Measurements from ENCODE around the gene UBE2E1.

UBE2E1 gene

DNA sequence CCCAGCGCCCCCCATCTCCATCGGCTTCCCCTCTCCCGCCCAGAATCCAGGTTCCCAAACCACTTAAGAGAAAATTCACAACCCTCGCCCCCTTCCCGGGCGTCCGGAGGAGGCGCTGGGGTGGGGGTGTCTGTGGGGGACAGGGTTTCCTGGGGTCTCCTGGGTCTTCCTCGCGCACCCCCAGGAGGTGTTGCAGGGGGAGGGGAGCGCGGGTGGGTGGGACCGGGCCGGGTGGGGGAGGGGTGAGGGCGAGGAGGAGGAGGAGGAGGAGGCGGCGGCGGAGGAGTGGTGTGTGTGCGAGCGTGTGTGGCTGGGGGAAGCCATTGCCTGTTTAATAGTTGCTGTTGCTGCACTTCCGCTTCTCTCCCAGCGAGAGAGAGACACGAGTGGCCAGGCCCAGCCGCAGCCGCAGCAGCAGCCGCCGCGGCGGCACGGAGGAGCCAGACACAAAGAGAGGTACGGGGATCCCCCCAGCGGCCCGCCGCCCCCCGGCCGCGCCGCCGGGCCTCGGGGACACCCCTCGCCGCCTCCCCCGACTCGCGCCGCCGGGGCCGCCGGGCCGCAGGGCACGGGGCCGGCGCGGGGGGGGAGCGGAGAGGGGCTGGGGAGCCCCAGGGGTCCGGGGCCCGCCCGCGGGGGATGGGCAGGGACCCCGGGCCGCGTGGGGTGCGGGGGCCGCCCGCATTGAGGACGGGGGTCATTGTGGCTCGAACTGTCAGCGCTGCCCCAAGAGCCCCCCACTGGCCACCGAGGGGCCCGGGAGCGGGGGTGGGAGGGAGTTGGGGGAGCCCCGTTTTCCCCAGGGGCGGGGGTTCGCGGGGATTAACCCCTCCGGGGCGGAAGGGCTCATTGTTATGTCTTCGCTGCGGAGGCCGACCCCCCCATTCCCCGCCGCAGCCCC lies at the start of gene UBE2E1:
Gene UBE2E1, plus strand, starts transcription at position 323 of the 901 bp plus-strand sequence. CDS start 1,315 bp downstream, outside the sequence.
- peak; percentile 62 to 63 for DNase-seq

DNA sequence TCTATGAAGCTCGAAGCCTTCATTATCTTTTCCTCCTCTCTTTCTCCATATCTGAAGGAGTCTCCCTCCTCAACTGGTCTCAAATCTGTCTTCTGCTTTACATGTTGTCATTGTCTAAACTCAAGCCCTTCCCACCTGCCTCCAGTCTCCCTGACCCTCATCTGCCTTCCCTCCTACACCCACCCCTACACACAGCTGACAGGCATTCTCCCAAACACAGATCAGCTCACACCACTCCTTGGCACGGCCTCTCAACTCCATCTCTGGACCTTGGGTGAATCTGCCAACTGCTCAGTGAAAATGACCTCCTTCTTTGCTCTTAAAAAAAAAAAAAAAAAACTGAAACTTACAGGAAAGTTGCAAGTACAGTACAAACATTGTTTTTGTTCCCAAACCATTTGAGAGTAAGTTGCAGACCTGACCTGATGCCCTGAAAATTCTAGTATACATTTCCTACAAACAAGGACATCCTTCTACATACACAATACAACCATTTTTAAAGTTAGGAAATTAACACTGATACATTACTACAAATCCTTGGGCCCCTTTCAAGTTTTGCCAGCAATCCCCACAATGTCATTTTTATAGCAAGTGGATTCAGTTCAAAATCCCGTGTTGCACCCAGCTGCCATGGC lies 49.4 kb upstream of the UBE2E1 start:
- DNase-seq = no peak

DNA sequence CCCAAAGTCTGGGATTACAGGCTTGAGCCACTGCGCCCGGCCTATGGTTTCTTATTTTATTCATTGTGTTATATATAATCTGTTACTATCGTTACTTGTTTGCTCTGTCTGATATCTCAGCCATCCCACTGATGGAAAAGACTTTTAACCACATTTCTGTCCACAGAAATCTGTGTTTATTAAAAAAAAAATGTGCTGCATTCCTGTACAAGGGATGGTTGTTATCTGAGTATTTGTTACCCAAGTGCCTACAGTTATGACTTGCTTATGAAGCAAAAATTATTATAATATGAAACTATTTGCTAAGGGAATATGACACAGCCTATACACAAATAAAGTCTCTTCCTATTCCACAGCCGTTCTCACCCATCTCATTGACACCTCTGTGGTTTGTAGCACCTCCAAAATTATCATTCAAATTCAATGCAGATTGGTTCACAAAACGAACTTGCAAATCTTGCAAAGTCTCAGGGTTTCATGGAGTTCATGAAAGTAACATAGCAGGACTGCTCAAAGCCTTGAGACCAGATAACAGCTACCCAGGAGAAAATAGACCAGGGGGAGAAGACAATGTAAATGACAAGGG lies 47.4 kb upstream of the UBE2E1 start:
- DNase-seq = no peak

GRCh38 chr3:23760325-23760724 lies 45.4 kb upstream of the UBE2E1 start:
- DNase-seq = no peak

GRCh38 chr3:23760871-23761373 lies 44.8 kb upstream of the UBE2E1 start:
- DNase-seq = no peak

GRCh38 chr3:23761440-23761896 lies 44.3 kb upstream of the UBE2E1 start:
- no peak for DNase-seq

- no peak for DNase-seq
These were observed 43.5 kb upstream of the UBE2E1 start for GRCh38 chr3:23762214-23762613.

DNA sequence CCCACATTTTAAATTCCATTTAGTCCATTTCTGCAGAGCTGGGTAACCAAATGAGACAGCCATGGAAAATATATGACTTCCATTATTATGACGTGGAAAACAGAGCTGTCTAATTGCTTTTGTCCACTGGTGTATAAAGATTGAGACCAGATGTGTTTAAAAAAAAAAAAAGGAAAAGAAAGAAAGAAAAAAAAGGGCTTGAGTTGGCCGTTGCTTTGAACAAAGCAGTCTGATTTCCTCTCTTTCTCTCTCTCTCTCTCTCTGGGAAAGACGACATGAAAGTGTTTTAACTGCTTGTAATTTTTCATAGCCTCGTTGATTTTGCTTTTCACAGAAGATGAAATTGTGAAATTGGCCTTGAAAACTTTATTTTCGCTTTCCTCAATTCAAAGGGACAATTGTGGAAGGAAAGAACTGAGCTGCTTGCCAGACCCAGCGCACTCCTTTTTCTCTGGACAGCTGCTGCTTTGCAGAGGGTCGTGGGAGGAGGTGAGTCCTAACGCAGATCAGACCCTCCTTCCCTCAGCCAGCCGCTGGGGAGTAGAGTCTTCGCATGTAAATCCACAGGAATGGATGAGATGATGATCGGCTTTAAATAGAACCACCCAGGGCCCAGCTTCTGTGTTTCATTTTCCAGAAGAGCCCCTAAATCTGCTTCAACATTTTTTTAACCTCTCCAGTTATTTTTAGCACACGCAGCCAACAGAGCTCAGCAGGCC lies 42.8 kb upstream of the UBE2E1 start:
- DNase-seq = no peak

GRCh38 chr3:23764407-23764806 lies 41.3 kb upstream of the UBE2E1 start:
- no peak for DNase-seq

DNA sequence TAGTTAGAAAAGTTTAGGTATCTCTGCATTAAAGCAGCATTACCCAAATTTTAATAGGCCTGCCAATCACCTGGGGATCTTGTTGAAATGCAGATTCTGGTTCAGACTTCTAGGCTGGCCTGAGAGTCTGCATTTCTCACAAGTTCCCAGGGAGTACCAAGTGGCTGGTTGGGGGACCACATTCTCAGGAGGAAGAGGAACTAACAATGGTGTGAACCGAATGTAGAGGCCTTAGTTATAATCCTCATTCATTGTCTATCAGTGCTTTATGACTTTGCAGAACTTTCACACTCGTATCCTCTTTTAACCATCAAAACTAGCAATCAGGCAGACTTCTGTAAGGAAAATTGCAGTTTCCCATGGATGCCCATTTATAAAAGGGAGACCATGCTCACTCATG lies 38.2 kb upstream of the UBE2E1 start:
- DNase-seq = no peak

DNA sequence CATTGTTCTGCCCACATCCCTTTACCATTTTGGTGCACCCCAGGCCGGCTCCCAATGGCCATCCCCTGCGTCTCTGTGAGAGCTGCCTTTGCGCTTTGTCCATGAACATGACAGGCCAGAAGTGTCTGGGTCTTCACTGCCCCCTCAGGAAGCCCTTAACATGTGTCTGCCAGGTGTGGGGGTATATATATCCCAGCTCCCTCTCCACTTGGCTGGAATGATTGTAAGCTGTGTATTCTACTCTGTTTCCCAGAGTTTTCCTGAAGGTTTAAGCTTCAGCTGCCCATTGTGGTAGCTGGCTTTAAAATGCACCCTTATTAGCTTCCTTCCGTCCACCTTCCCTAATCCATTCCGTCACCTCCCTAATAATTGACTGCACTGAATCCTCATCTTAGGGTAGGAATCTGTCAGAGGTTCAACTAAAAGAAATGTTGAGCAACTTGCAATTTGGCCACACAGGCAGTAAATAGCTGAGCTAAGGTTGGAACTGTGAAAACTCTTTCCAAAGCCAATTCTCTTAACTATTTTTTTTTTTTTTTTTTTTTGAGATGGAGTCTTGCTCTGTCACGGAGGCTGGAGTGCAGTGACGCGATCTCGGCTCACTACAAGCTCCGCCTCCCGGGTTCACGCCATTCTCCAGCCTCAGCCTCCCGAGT lies 30.4 kb upstream of the UBE2E1 start:
- DNase-seq = no peak

GRCh38 chr3:23776352-23776891 lies 29.3 kb upstream of the UBE2E1 start:
- DNase-seq = no peak

- DNase-seq = no peak
These were observed 27.3 kb upstream of the UBE2E1 start for GRCh38 chr3:23778446-23778845.

- DNase-seq = no peak
These were observed 25.9 kb upstream of the UBE2E1 start for GRCh38 chr3:23779841-23780240.

DNA sequence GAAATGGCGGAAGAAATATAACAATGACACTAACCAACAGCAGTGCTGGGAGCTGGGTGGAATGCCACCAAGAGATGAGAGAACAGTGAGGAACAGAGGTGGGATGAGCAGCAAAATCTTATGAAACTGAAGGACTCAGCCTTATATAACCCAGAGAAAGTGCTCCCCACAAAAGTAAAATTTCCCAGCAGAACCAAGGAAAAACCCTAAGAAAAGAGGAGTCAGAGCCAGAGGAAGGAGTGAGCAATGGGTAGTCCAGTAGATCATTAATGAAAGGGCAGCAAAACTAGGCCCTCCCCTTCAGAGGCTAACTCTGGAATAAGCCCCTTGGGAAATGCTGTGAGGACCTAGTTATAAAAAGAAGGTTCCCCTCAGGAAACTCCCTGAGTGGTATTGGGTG lies 24.7 kb upstream of the UBE2E1 start:
- no peak for DNase-seq

GRCh38 chr3:23781871-23782270 lies 23.9 kb upstream of the UBE2E1 start:
- no peak for DNase-seq

GRCh38 chr3:23785097-23785645 lies 20.6 kb upstream of the UBE2E1 start:
- no peak for DNase-seq

DNA sequence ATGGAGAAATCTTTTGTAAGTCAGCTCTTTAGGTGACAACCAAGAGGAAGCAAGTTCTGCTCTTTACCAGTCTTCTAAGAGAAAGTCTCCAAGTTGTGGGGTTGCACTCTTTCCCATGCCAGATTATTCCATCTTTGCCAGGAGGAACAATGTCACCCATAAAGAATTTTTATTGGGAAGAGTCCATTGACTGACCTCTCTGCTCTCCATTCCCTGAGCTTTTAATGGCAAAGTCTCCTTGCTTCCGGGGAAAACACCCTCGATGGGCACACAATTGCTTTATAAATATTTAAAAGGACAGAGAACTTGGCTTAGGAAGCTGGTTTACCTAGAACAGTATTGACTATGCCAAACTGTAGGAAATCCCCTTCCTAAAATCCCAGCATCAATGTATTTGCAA lies 19.9 kb upstream of the UBE2E1 start:
- no peak for DNase-seq

DNA sequence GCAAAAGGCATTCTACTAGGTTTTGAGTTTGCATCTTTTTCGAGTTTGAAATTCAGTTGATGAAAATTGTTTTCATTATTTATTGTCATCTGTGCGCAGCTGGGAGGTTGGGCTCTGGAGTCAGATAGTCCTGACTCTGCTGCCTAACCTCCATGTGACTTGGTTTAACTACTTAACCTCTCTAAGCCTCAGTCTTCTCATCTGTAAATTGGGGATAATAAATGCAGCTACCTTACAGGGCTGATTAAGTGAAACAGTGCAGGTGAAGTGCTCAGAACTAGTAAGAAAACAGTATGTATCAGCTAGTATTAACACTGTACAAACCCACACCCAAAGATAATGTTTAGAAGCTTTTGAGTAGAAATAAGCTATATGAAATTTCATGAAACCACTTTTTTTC lies 14.1 kb upstream of the UBE2E1 start:
- no peak for DNase-seq

DNA sequence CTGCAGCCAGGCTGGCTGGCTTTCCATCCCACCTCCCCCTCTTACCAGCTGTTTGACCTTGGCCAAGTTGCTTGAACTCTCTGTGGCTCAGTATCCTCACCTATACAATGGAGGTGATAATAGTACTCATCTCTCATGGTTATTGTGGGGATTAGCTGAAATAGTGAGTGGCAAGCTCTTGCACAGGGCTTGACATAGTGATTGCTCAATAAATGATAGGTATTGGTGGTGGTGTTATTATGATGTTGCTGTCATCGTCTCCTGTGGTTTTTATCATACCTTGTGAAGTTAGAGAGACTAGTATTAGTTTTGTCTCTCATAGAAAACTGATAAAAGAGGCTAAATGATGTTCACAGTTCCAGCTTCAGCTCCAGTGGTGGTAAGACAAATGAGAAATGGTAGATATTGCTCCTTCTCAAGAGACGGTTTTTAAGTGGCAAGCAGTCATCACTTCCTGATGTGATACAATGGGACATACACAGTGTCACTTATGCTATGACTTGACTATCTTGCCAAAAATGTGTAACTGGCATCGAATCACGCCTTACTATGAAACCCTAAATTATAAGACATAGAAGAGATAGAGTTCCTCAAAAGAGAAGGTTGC lies 12.1 kb upstream of the UBE2E1 start:
- DNase-seq = no peak

- DNase-seq = no peak
These were observed 10.7 kb upstream of the UBE2E1 start for GRCh38 chr3:23795096-23795495.

Measured in stimulated activated CD4-positive, alpha-beta T cell treated with anti-CD3 and anti-CD28 coated beads, Interleukin-2, amount 100 ng/mL, for 24 hours (primary cell).